Muscle of leg (tissue), 11 donors: ENCODE measurements around the gene ADGRV1. TPM values are rescaled to one million over a fixed set of nuclear protein-coding genes. Genes with fewer than 3 reads are reported as not detected.

ENCODE experiments used
- DNase-seq: peaks from one replicate; pipeline ENCODE4 v3.0.0; 2013
- H3K27ac ChIP-seq: one replicate; pipeline ENCODE4 v1.5.1; 2013; ENCODE audit warnings: mild to moderate bottlenecking, low read length, control low read depth
- H3K27me3 ChIP-seq: one replicate; pipeline ENCODE4 v1.6.1; 2013; ENCODE audit warnings: low read length; ENCODE audit not compliant: control insufficient read depth, insufficient read depth
- H3K36me3 ChIP-seq: one replicate; pipeline ENCODE4 v1.6.1; 2013; ENCODE audit warnings: low read length; ENCODE audit not compliant: control insufficient read depth, insufficient read depth
- H3K4me1 ChIP-seq: one replicate; pipeline ENCODE4 v1.6.1; 2013; ENCODE audit warnings: low read length; ENCODE audit not compliant: control insufficient read depth, insufficient read depth
- H3K4me3 ChIP-seq: one replicate; pipeline ENCODE4 v1.5.1; 2013; ENCODE audit warnings: low read length, control low read depth
- H3K9me3 ChIP-seq: replicated peaks from 2 replicates; pipeline ENCODE4 v1.6.1; 2013; ENCODE audit warnings: low read depth, low read length; ENCODE audit not compliant: control insufficient read depth
- whole genome bisulfite sequencing: methylation state at CpG from one replicate; pipeline ENCODE4 v1.1.5; 2013; ENCODE audit warnings: missing lambda C conversion rate; ENCODE audit not compliant: insufficient coverage; 5-methylcytosine and 5-hydroxymethylcytosine counted together
- polyA plus RNA-seq, 8 donors: library from polyadenylated mRNA; unstranded; fragments of 120-200 nt; gene quantifications; one replicate each; pipeline versions ENCODE4 v1.2.1 to v1.2.3, GENCODE V29; 2013; ENCODE audit warnings: inconsistent platforms in 1 of 8, low replicate concordance in 1 of 8; ENCODE audit not compliant: insufficient read length in 8 of 8, insufficient read depth in 1 of 8
- total RNA-seq: library from RNA; stranded (reverse); fragments of 120-200 nt; gene quantifications from one replicate; pipeline ENCODE4 v1.2.4, GENCODE V29; 2013

Gene ADGRV1
- total and polyA plus RNA-seq, 9 donors: 0.49 to 2.5 (median 0.88) TPM

GRCh38 chr5:90640484-90641059 lies 82.0 kb downstream of the ADGRV1 start:
- Histone ChIP-seq H3K27me3 (no peaks in the 10 kb centered on the region), H3K4me3 (no peak overlapping the region), H3K36me3 (no peaks in the 10 kb centered on the region), H3K27ac (no peak overlapping the region), H3K9me3 (no peaks in the 10 kb centered on the region), H3K4me1 (no peaks in the 10 kb centered on the region)
- WGBS: 40% methylated on average over 3 of the region's 5 CpGs
- DNase-seq: peak; percentile 13

- no peaks in the 10 kb centered on the region for H3K27me3 ChIP-seq
- H3K4me1 ChIP-seq: no peaks in the 10 kb centered on the region
- DNase-seq: no peak
- no peak overlapping the region for H3K4me3 ChIP-seq
- 50% methylated on average over 2 of the region's 3 CpGs for WGBS
- no peaks in the 10 kb centered on the region for H3K36me3 ChIP-seq
- no peak overlapping the region for H3K27ac ChIP-seq
- no peaks in the 10 kb centered on the region for H3K9me3 ChIP-seq
Observed at GRCh38 chr5:90641528-90641927, 82.9 kb downstream of the ADGRV1 start.

GRCh38 chr5:90642706-90643229 lies 84.2 kb downstream of the ADGRV1 start:
- Histone ChIP-seq H3K27me3 (no peaks in the 10 kb centered on the region), H3K4me3 (no peak overlapping the region), H3K4me1 (no peaks in the 10 kb centered on the region), H3K9me3 (no peaks in the 10 kb centered on the region), H3K36me3 (no peaks in the 10 kb centered on the region), H3K27ac (no peak overlapping the region)
- WGBS: 65% methylated on average over 2 of the region's 4 CpGs
- no peak for DNase-seq

GRCh38 chr5:90644132-90644531 lies 85.5 kb downstream of the ADGRV1 start:
- H3K36me3 ChIP-seq: no peaks in the 10 kb centered on the region
- H3K4me3 ChIP-seq: no peak overlapping the region
- H3K27ac ChIP-seq: no peak overlapping the region
- H3K9me3 ChIP-seq: no peaks in the 10 kb centered on the region
- no peaks in the 10 kb centered on the region for H3K27me3 ChIP-seq
- no CpG with 5 or more reads among the region's 4 CpGs for WGBS
- no peaks in the 10 kb centered on the region for H3K4me1 ChIP-seq
- no peak for DNase-seq

GRCh38 chr5:90645024-90645610 lies 86.5 kb downstream of the ADGRV1 start:
- no peaks in the 10 kb centered on the region for H3K4me1 ChIP-seq
- no peaks in the 10 kb centered on the region for H3K36me3 ChIP-seq
- WGBS: 20% methylated on average over 4 of the region's 8 CpGs
- H3K4me3 ChIP-seq: no peak overlapping the region
- H3K27me3 ChIP-seq: no peaks in the 10 kb centered on the region
- no peaks in the 10 kb centered on the region for H3K9me3 ChIP-seq
- DNase-seq: no peak
- no peak overlapping the region for H3K27ac ChIP-seq

GRCh38 chr5:90650767-90651166 lies 92.2 kb downstream of the ADGRV1 start:
- no peak overlapping the region for H3K4me3 ChIP-seq
- H3K27me3 ChIP-seq: no peaks in the 10 kb centered on the region
- no peak for DNase-seq
- no peaks in the 10 kb centered on the region for H3K4me1 ChIP-seq
- 80% methylated on average over 1 of the region's 1 CpG for WGBS
- no peak overlapping the region for H3K27ac ChIP-seq
- no peaks in the 10 kb centered on the region for H3K9me3 ChIP-seq
- H3K36me3 ChIP-seq: no peaks in the 10 kb centered on the region

GRCh38 chr5:90654215-90654614 lies 95.6 kb downstream of the ADGRV1 start:
- Histone ChIP-seq H3K27me3 (no peaks in the 10 kb centered on the region), H3K4me3 (no peak overlapping the region), H3K9me3 (no peaks in the 10 kb centered on the region), H3K4me1 (no peaks in the 10 kb centered on the region), H3K27ac (no peak overlapping the region), H3K36me3 (no peaks in the 10 kb centered on the region)
- 78% methylated on average over 2 of the region's 2 CpGs for WGBS
- no peak for DNase-seq

GRCh38 chr5:90655423-90655822 lies 96.8 kb downstream of the ADGRV1 start:
- no CpG with 5 or more reads among the region's 1 CpG for WGBS
- Histone ChIP-seq H3K9me3 (no peaks in the 10 kb centered on the region), H3K4me1 (no peaks in the 10 kb centered on the region), H3K36me3 (no peaks in the 10 kb centered on the region), H3K4me3 (no peak overlapping the region), H3K27ac (no peak overlapping the region), H3K27me3 (no peaks in the 10 kb centered on the region)
- DNase-seq: no peak

- Histone ChIP-seq H3K4me3 (no peak overlapping the region), H3K4me1 (no peaks in the 10 kb centered on the region), H3K27me3 (no peaks in the 10 kb centered on the region), H3K27ac (no peak overlapping the region), H3K9me3 (no peaks in the 10 kb centered on the region), H3K36me3 (no peaks in the 10 kb centered on the region)
- no peak for DNase-seq
- no CpG with 5 or more reads among the region's 4 CpGs for WGBS
Observed at GRCh38 chr5:90657030-90657429, 98.4 kb downstream of the ADGRV1 start.

GRCh38 chr5:90657788-90658187 lies 99.2 kb downstream of the ADGRV1 start:
- no peak for DNase-seq
- WGBS: 60% methylated on average over 2 of the region's 6 CpGs
- Histone ChIP-seq H3K4me3 (no peak overlapping the region), H3K4me1 (no peaks in the 10 kb centered on the region), H3K36me3 (no peaks in the 10 kb centered on the region), H3K27me3 (no peaks in the 10 kb centered on the region), H3K9me3 (no peaks in the 10 kb centered on the region), H3K27ac (no peak overlapping the region)
